Glomerular visceral epithelial cell (primary cell): ENCODE results near the gene STX4.
"Not testable (repeated sequence)": the region's sequence is repeated elsewhere in the genome, so short reads cannot be mapped to it uniquely, and the experiment has no call there.

Experiments used
- DNase-seq: peaks from one replicate; pipeline ENCODE4 v3.0.0-alpha.2; 2016; ENCODE audit errors: extremely low spot score

The STX4 gene

DNA sequence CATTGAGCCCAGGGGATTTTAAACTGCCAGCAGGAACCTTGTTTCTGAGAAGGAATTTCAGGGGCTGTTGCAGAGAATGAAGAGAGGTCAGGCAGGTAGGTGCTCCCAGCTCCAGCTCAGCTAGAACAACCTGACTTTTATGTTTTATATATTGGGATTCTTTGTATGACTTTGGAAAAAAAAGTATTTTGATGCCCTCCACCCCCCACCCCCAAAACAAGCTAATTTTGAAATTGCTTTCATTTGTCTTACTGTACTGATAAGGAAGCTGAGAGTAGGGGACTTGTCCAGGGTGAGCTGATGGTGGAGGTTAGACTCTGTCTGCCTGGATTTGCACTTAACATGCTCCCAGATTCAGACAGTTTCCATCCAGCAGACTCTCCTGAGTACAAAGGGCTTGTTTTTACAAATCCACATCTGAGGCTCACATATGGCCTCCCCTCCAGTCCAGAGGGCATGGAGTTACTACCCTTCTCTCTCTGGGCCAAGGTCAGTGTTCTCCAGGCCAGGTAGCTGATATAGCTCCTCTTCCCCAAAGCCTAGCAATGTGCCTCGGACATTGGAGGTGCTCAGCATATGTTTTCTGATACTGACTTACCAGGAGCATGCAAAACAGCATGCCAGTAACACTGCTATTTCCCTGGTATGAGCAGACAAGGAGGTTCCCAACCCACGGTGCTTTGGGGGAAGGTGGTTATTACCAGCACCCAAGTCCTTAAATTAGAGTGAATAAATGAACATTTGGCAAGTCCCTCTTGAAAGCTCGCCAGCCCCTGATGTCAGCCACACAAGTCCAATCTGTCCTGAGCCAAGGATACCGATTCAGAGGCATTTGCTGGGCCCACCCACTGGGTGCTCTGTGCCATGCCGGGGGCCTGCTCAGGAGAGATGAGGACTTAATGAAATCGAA, 34.3 kb upstream of the STX4 start:
- no peak for DNase-seq

- no peak for DNase-seq
These were observed 32.5 kb upstream of the STX4 start for GRCh38 chr16:31000671-31001382.

GRCh38 chr16:31001507-31002249, 31.7 kb upstream of the STX4 start:
- DNase-seq, result no peak

GRCh38 chr16:31002250-31002700, 31.1 kb upstream of the STX4 start:
- DNase-seq, result no peak

DNA sequence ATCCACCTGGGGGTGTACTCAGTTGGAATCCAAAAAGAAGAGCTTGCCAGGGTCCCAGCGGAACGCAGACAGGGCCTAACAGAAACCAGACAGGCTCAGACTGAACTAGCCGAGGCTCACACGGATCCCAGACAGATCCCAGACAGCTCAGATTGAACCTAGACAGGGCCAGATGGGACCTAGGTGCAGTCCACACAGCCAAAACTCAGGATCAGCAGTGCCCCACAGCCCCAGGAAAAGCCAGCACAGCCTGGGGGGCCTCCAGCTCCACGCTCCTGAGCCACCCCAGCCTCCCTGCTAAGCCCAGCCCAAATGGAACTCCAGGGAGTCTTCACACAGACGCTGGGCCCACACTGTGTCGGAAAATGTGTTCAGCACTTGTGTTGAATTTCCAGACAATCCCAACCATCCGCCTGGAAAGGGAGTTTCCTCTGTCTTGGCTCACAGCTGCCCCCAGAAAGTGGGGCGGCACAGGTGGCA, 30.5 kb upstream of the STX4 start:
- no peak for DNase-seq

DNA sequence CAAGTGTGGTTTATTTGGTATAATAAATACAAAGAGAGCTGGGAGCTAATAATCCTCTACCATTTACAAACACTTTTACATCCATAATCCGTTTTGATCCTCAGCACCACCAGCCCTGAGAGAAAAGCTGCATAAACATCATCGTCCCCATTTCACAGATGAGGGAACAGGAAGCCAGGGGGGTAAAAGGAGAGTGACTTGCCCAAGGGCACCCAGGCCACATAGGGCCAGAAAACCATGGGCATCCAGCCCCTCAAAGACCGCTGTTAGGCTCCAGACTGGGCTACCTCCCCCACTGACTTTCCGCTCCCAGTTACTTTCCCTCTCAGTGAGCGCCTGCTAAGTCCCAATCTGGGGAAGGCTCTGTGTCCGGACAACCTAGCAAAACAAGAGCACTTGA, 29.6 kb upstream of the STX4 start:
- DNase-seq, result no peak

DNA sequence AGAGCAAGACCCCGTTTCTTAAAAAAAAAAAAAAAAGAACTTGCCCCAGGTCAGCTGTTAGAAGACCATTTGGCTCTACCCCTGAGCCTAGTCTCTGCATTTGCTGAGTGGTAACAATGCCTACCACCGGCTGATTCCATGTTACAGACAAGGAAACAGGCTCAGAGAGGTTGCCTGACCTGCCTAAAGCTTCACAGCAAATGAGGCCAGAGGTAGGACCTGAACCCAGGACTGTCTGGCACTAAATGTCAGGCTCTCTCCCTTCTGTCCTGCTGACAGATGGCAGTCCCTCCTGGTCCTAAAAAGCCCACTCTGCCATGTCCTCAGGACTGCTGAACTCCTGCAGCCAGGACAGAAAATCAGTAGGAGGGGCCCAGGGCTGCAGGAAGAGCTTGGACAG, 28.7 kb upstream of the STX4 start:
- no peak for DNase-seq

DNA sequence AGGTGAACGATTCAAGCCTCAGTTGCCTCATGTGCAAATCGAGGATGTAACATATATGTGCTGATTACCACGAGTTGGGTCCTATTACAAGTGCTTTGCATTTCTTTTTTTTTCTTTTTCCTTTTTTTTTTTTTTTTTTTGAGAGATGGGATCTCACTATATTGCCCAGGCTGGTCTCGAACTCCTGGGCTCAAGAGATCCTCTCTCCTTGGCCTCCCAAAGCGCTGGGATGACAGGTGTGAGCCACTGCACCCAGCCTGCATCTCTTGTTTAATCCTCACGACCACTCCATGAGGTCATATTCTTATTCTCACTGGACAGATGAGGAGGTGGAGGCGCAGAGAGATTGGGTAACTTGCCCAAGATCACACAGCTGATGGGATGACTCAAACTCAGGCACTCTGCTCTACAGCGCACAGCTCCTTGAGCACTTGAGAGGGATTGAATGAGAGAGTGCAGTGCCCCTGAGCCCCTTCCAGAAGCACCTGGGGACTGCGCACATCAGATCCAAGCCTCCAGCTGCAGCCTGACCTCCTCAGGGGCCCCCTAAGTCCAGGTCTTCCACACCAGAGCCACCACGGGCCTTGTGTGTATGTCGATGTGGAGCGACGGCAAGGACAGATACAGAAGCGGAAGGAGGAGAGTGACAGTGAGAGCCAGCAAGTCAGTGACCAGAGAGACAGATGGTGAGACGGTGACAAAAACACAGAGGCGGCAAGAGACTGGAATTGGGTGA, 27.8 kb upstream of the STX4 start:
- no peak for DNase-seq

DNA sequence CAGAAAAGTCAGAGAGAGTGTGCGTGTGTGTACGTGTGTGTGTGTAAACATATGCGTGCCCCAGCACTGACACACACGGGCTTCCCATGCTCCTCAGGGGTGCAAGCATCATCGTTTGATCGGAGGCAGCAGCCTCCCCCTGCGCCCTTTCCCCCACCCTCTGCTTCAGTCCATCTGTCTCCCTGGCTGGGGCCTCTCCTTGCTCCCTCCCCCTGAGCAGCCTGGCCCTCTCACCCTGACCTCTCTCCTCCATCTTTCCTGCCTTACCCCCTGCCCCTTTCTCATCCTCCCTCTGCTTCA, 27.3 kb upstream of the STX4 start:
- no peak for DNase-seq

DNA sequence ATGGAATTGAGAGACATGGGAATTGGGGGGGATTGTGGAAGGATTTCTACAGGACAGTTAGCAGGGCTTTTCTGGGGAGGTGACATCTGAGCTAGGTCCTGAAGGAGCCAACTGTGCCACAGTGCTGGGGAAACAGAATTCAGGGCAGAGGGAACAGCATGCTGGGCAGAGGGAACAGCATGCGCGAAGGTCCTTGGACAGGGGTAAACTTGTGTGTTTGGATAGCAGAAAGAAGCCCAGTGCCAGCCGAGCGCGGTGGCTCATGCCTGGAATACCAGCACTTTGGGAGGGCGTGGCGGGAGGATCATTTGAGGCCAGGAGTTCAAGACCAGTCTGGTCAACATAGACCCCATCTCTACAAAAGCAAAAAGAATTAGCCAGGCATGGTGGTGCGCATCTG, 26.8 kb upstream of the STX4 start:
- DNase-seq, result no peak

- DNase-seq, result no peak
These were observed 25.7 kb upstream of the STX4 start for GRCh38 chr16:31007684-31008083.

GRCh38 chr16:31008149-31008548, 25.2 kb upstream of the STX4 start:
- DNase-seq, result peak; percentile 65

GRCh38 chr16:31008551-31008950, 24.8 kb upstream of the STX4 start:
- DNase-seq, result no peak

GRCh38 chr16:31009120-31009519, 24.2 kb upstream of the STX4 start:
- no peak for DNase-seq

- DNase-seq, result no peak
These were observed 23.3 kb upstream of the STX4 start for GRCh38 chr16:31009894-31010584.

DNA sequence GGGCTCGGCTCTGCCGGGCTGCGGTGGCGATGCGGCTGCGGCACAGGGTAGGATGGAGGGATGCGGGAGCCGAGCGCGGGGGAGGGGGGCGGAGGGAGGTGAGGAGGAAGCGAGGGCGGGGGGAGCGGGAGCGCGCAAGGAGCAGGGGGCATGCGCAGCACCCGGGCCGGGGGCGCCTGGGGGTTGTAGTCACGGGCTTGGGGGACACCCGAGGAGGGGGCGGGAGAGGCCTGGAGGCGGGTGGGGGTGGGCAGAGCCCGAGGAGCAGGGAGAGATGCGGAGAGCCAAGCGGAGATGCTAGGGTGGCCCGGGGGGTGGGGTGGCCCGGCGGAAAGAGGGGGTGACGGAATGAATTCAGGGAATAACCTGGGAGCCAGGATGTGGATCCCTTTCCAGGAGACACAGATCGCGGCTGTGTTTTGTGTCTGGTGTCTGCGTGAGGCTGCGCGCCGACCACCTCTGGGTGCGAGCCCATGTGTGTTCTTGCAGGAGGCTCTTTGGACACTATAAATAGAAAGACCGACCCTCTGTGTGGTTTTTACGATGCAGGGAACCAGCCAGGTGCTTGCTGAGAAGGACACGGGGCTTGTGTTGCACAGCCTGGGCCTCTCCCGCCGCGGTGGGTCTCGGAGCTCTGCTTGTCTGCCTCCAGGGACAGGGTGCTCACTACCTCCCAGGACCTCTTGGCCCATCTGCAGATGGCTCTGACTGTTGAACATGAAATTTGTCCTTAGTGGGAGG, 22.6 kb upstream of the STX4 start, which contains the start of gene STX1B:
Gene STX1B, minus strand, starts transcription at position 54 of the 741 bp plus-strand sequence. CDS start 242 bp downstream, outside the sequence.
- no peak for DNase-seq

DNA sequence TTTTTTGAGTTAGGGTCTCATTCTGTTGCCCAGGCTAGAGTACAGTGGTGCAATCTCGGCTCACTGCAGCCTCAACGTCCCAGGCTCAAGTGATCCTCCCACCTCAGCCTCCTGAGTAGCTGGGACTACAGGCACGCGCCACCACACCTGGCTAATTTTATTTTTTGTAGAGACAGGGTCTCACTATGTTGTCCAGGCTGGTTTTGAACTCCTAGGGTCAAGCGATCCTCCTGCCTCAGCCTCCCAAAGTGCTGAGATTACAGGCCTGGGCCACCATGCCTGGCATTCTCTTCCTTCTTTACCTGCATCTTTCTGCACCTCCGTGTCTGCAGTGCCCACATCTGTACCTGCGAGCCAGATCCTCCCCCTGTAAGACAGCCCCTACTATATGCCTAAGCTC, 21.5 kb upstream of the STX4 start:
- not testable (repeated sequence) for DNase-seq

- not testable (repeated sequence) for DNase-seq
These were observed 20.1 kb upstream of the STX4 start for GRCh38 chr16:31013292-31013691.

- peak; percentile 30 for DNase-seq
These were observed 17.3 kb upstream of the STX4 start for GRCh38 chr16:31016018-31016417.

DNA sequence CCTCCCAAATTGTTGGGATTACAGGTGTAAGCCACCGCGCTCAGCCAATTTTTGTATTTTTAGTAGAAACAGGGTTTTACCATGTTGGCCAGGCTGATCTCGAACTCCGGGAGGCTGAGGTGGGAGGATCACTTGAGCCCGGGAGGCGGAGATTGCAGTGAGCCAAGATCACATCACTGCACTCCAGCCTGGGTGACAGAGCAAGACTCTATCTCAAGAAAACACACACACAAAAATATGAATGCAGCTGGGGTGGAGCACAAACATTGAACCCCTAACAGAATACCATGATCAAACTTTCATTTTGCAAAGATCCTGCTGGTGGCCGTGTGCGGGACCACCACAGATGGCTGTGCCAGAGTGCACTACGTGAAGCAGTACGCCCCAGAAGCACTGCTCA, 15.6 kb upstream of the STX4 start:
- DNase-seq, result not testable (repeated sequence)
